ENCODE results near the gene IRAK2.

GRCh38 chr3:10287936-10288574 is 123.3 kb downstream of the IRAK2 start:
- TF ChIP-seq, protein P1, sequence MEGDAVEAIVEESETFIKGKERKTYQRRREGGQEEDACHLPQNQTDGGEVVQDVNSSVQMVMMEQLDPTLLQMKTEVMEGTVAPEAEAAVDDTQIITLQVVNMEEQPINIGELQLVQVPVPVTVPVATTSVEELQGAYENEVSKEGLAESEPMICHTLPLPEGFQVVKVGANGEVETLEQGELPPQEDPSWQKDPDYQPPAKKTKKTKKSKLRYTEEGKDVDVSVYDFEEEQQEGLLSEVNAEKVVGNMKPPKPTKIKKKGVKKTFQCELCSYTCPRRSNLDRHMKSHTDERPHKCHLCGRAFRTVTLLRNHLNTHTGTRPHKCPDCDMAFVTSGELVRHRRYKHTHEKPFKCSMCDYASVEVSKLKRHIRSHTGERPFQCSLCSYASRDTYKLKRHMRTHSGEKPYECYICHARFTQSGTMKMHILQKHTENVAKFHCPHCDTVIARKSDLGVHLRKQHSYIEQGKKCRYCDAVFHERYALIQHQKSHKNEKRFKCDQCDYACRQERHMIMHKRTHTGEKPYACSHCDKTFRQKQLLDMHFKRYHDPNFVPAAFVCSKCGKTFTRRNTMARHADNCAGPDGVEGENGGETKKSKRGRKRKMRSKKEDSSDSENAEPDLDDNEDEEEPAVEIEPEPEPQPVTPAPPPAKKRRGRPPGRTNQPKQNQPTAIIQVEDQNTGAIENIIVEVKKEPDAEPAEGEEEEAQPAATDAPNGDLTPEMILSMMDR (IDR thresholded peaks at IDR 0.05), result no peak
- no peak for TF ChIP-seq POLR2A (IDR thresholded peaks at IDR 0.05)

Data from right lobe of liver (tissue), 4 donors.